ENCODE data around the gene ARL6IP4. TPM values are rescaled to one million over a fixed set of nuclear protein-coding genes. Genes with fewer than 3 reads are reported as not detected.

The ARL6IP4 gene
- total RNA-seq, 2 donors from 2014 or later: 232 to 257 TPM

DNA sequence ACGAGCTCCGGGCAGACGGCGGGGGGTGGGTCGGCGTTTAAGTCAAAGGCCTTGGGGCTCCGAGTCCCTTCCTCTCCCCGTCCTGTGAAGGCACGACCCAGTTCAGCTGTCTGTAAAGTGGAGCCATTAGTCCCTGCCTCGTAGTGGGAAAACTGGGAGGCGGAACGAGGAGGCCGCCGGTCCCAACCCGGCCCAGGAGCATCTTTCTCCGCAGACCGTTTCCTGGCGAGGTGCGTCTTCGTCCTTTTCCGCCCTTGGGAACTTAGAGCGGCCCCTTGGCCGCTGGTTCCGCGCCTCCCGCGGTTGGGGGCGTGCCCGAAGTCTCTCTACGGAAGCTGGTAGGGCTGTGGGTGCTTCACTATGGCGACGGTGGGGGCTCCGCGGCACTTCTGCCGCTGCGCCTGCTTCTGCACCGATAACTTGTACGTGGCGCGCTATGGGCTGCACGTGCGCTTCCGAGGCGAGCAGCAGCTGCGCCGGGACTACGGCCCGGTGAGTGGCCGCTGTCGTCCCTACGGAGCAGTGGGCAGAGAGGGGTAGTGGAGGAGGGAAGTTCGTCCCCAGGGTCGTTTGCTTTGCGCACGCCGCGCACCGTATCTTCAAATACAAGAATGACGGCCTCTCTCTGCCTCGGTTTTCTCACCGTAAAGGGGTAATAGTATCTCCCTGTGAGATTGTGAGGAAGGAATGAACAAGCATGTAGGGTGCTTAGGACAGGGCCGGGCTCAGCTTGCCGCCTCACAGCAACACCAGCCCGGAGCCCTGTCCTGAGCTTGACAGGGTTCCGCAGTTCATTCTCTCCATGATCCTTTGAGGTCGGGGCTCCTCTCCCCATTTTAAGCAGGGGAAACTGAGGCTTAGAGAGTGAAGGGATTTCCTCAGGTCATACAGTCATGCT is 5.3 kb upstream of the ARL6IP4 start, which contains the start of gene OGFOD2:
Gene OGFOD2, plus strand, starts transcription at position 353 of the 898 bp plus-strand sequence. Its CDS starts 8 bp downstream, at position 361.
- no peaks in the 10 kb centered on the region for H3K27me3 ChIP-seq (replicated peaks; ENCODE audit: insufficient read depth)
- intact Hi-C loops (cut with DNase I): no loop called here
- under 1% methylated on average over 59 of the region's 66 CpGs for WGBS
- H3K4me1 ChIP-seq (replicated peaks): peaks cover 24% of the 10 kb centered on the region
- TF ChIP-seq POLR2A (IDR thresholded peaks at IDR 0.05) (no peak), POLR2AphosphoS5 (IDR thresholded peaks at IDR 0.05) (peak; percentile 81), CTCF (IDR thresholded peaks at IDR 0.05) (peak in 1 of 4 experiments; percentile 14)
- no peaks in the 10 kb centered on the region for H3K36me3 ChIP-seq
- H3K9me3 ChIP-seq: no peaks in the 10 kb centered on the region
- H3K27ac ChIP-seq: peak within 1 kb of the TSS; percentile 96 to 97
- H3K4me3 ChIP-seq: peak within 1 kb of the TSS; percentile 78 to 98
- peak; percentile 87 for DNase-seq (ENCODE audit: low spot score)

GRCh38 chr12:122975790-122976647 is 4.5 kb upstream of the ARL6IP4 start:
- DNase-seq (ENCODE audit: low spot score): no peak
- Histone ChIP-seq H3K4me1 (replicated peaks) (peaks cover 24% of the 10 kb centered on the region), H3K27me3 (replicated peaks; ENCODE audit: insufficient read depth) (no peaks in the 10 kb centered on the region), H3K9me3 (no peaks in the 10 kb centered on the region), H3K4me3 (peak overlapping the region; percentile 78 to 98), H3K27ac (peak overlapping the region; percentile 96 to 97), H3K36me3 (no peaks in the 10 kb centered on the region)
- WGBS: 7% methylated on average over 8 of the region's 8 CpGs
- TF ChIP-seq POLR2A (IDR thresholded peaks at IDR 0.05) (no peak), CTCF (IDR thresholded peaks at IDR 0.05) (no peak), POLR2AphosphoS5 (IDR thresholded peaks at IDR 0.05) (no peak)
- intact Hi-C loops (cut with DNase I): no loop called here

DNA sequence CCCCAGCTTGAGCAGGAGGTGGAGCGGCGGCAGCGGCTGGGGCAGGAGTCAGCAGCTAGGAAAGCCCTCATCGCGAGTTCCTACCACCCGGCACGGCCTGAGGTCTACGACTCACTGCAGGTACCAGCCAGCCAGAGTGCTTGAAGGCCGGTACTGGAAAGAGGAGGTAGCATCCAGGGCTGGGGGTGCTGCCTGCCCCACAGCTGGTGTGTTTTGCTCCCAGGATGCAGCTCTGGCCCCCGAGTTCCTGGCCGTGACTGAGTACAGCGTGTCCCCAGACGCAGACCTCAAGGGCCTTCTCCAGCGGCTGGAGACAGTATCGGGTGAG is 3.9 kb upstream of the ARL6IP4 start:
- Histone ChIP-seq H3K36me3 (no peaks in the 10 kb centered on the region), H3K4me3 (no peak overlapping the region), H3K4me1 (replicated peaks) (peaks cover 29% of the 10 kb centered on the region), H3K9me3 (no peaks in the 10 kb centered on the region), H3K27ac (no peak overlapping the region), H3K27me3 (replicated peaks; ENCODE audit: insufficient read depth) (no peaks in the 10 kb centered on the region)
- TF ChIP-seq POLR2A (IDR thresholded peaks at IDR 0.05) (no peak), POLR2AphosphoS5 (IDR thresholded peaks at IDR 0.05) (no peak)
- intact Hi-C loops (cut with DNase I): no loop called here
- WGBS: 78% methylated on average over 15 of the region's 15 CpGs
- no peak for DNase-seq (ENCODE audit: low spot score)

- H3K4me1 ChIP-seq (replicated peaks): peaks cover 35% of the 10 kb centered on the region
Observed at GRCh38 chr12:122977153-122977552, 3.3 kb upstream of the ARL6IP4 start.

More at GRCh38 chr12:122977153-122977552, 3.3 kb upstream of the ARL6IP4 start:
- TF ChIP-seq POLR2A (IDR thresholded peaks at IDR 0.05): no peak
- TF ChIP-seq POLR2AphosphoS5 (IDR thresholded peaks at IDR 0.05): no peak
- no peak for TF ChIP-seq CTCF (IDR thresholded peaks at IDR 0.05)
- 91% methylated on average over 6 of the region's 6 CpGs for WGBS
- H3K27ac ChIP-seq: no peak overlapping the region
- intact Hi-C loops (cut with DNase I): no loop called here
- H3K4me3 ChIP-seq: no peak overlapping the region
- H3K36me3 ChIP-seq: no peaks in the 10 kb centered on the region
- no peaks in the 10 kb centered on the region for H3K27me3 ChIP-seq (replicated peaks; ENCODE audit: insufficient read depth)
- H3K9me3 ChIP-seq: no peaks in the 10 kb centered on the region
- no peak for DNase-seq (ENCODE audit: low spot score)
